ENCODE results near the gene SLC35A3.
"Not testable (repeated sequence)": the region's sequence is repeated elsewhere in the genome, so short reads cannot be mapped to it uniquely, and the experiment has no call there.

The SLC35A3 gene

DNA sequence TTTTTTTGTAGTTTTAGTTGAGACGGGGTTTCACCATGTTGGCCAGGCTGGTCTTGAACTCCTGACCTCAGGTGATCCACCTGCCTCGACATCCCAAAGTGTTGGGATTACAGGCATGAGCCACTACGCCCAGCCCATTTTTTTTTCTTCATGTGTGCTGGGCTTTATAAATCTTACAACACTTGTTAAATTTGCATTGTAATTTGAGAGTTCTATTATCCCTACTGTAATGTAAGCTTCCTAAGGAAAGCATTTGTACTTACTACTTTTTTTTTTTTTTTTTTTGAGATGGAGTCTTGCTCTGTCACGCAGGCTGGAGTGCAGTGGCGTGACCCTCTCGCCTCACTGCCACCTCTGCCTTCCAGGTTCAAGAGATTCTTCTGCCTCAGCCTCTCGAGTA is 2.3 kb downstream of the SLC35A3 start:
- DNase-seq (ENCODE audit: low read depth), result not testable (repeated sequence)

DNA sequence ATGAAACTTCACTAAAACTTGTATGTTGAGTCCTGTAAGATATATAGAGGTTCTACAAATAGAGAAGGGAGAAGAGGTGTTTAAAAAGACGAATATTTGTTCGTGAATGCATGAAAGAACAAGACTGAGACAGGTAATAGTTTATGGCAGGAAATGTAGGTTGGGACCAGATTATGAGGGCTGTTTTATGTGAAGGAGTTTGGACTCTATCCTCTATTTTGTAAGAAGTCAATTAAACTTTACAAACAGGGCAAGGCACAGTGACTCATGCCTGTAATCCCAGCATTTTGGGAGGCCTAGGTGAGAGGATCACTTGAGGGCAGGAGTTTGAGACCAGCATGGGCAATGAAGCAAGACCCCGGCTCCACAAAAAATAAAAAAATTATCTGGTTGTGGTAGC is 5.7 kb downstream of the SLC35A3 start:
- no peak for DNase-seq (ENCODE audit: low read depth)

GRCh38 chr1:99977326-99977725 is 7.5 kb downstream of the SLC35A3 start:
- not testable (repeated sequence) for DNase-seq (ENCODE audit: low read depth)

- DNase-seq (ENCODE audit: low read depth), result no peak
These were observed 8.4 kb downstream of the SLC35A3 start for GRCh38 chr1:99978218-99978617.

GRCh38 chr1:99979091-99979490 is 9.3 kb downstream of the SLC35A3 start:
- DNase-seq (ENCODE audit: low read depth), result no peak

DNA sequence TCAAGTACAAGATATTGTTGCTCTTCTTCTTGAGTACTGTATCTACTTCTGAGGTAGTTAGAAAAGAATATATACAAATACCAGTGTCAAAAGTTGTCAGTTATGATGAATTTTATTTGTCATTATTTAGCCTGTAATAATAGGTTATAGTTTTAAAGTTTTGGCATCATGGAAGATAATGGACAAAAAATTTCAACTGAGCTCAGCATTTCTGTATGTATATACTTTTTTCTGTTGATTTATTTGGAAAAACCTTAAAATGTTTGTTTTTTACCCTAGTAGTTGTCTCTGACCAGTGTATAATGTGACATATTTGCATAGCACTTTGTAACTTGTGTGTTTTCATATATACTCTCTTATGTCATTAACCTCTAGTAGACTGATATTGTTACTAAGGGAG is 11.1 kb downstream of the SLC35A3 start:
- no peak for DNase-seq (ENCODE audit: low read depth)

GRCh38 chr1:99986656-99987225 is 16.9 kb downstream of the SLC35A3 start:
- no peak for DNase-seq (ENCODE audit: low read depth)

GRCh38 chr1:99988210-99988765 is 18.5 kb downstream of the SLC35A3 start:
- no peak for DNase-seq (ENCODE audit: low read depth)

- DNase-seq (ENCODE audit: low read depth), result no peak
These were observed 22.4 kb downstream of the SLC35A3 start for GRCh38 chr1:99992044-99992722.

DNA sequence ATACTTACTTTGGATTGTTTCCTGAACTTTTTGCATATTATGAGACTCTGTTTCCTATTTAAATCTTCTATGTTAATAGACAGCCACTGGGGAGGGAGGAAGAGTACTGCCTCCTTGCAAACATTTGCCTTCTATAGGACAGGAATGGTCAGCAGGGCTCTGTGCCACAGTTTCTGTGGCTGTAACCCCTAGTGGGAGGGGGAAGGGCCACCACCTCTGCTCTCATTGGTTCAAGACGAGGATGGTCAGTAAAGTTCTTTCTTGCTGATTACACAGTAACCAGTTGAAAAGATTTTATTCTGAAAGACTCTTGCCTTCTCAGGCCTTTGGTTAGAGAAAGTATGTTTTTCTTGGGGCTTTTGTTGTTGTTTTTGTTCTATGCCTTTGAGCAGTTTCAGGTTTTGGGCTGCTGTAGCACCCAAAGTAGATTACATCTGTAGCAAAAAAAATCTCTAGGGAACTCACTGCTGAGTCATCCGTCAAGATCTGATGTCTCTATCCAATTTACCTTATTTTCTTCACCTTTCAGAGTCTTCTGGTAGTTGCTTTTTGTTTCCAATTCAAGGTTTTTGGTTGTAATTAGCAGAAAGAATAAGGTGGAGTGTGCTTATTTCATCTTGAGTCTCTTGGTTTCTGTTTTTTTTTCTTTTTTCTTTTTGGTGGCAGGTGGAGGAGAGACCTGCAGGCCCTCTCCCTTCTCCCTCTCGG is 23.1 kb downstream of the SLC35A3 start:
- DNase-seq (ENCODE audit: low read depth), result no peak

- no peak for DNase-seq (ENCODE audit: low read depth)
These were observed 23.7 kb downstream of the SLC35A3 start for GRCh38 chr1:99993468-99993845.

DNA sequence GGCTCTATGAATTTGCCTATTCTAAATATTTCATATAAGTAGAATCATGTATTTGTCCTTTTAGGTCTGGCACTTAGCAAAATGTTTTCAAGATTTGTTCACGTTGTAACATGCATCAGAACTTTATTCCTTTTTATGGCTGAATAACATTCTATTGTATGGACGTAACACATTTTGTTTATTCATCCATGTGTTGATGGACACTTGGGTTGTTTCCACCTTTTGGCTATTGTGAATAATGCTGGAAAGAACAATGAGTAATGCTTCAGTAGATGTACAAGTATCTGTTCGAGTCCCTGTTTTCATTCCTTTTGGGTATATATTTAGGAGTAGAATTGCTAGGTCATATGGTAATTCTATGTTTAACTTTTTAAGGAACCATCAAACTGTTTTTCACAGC is 24.7 kb downstream of the SLC35A3 start:
- no peak for DNase-seq (ENCODE audit: low read depth)

DNA sequence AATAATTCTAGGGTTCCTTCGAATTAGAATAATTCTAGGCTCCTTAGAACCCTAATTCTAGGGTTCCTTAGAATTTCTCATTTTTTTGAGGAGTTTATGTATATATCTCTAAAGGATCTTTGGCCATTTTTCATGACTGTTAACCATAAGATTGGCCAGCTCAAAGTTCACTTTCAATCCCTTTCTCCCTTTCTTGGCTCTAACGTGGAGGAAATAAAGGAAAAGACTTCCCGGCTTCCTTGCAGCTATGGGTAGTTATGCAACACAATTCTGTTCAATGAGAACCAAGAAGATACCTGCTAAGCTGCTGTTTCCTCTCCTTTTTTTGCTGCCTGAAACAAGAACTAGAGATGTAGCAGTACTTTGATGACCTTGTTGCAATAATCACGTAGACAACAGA is 27.2 kb downstream of the SLC35A3 start:
- DNase-seq (ENCODE audit: low read depth), result no peak

DNA sequence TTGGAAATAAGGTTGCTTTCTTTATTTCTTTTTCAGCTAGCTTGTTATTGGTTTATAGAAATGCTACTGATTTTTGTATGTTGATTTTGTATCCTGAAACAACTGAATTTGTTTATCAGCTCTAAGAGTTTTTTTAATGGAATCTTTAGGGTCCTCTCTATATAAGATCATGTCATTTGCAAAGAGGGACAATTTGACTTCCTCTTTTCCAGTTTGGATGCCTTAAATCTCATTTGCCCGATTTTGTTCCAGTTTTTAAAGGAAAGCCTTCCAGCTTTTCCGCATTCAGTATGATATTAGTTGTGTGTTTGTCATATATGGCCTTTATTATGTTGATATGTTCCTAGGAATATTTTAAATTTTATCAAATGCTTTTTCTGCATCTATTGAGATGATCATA is 31.7 kb downstream of the SLC35A3 start:
- no peak for DNase-seq (ENCODE audit: low read depth)

- DNase-seq (ENCODE audit: low read depth), result no peak
These were observed 35.6 kb downstream of the SLC35A3 start for GRCh38 chr1:100005424-100005823.

- no peak for DNase-seq (ENCODE audit: low read depth)
These were observed 36.9 kb downstream of the SLC35A3 start for GRCh38 chr1:100006688-100007087.

DNA sequence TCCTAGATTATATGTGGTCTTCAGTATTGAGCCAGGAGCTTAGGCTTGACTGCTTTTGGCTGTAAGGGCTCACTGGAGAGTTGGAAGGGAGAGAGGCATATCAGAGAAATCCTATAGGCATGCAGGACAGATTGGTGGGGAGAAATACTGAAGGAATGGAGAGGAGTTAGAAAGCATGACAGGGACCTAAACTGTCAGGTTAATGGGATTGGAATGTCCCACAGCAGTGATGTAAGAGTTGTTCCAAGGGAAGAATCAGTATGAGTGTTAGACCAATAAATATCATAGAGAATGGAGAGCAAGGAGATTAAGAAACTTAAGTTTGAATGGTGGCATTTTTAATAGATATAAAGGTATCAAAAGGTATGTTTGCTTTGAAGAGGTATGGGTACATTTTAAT is 39.7 kb downstream of the SLC35A3 start:
- DNase-seq (ENCODE audit: low read depth), result peak; percentile 25

DNA sequence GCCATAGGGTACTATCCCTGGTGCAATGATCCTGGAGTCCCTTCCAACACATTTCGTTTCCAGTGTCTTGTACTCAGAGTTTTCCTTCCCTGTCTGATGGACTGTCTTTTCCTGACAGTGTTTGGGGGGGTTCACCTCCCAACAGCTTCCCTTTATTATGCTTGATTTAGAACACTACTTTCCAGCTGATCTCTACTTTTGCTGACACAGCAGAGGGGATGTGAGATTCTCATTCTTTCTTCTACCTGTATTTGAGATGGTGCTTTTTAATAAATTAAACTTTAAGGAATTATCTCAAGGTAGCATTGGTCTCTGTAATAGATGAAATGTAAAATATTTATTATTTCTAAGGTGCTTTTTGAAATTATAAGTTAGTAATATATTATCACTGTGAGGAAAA is 41.0 kb downstream of the SLC35A3 start:
- DNase-seq (ENCODE audit: low read depth), result no peak

GRCh38 chr1:100019220-100019619 is 49.4 kb downstream of the SLC35A3 start:
- DNase-seq (ENCODE audit: low read depth), result no peak

DNA sequence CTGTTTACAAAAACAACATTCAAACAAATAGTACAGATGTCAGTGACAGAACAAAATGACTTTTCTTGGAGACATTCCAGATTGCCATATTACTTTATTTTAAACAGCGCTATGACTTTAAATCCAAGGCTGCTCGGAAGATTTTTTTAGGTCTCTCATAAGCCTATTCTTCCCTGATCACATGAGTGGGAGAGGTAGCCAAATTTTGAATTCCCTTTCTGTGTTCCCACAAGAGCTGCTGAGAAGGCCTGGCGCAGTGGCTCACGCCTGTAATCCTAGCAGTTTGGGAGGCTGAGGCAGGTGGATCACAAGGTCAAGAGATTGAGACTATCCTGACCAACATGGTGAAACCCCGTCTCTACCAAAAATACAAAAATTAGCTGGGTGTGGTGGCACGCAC is 53.7 kb downstream of the SLC35A3 start:
- DNase-seq (ENCODE audit: low read depth), result no peak

- no peak for DNase-seq (ENCODE audit: low read depth)
These were observed 57.4 kb downstream of the SLC35A3 start for GRCh38 chr1:100027212-100027611.

- no peak for DNase-seq (ENCODE audit: low read depth)
These were observed 59.0 kb downstream of the SLC35A3 start for GRCh38 chr1:100028765-100029164.

GRCh38 chr1:100034470-100034869 is 64.7 kb downstream of the SLC35A3 start:
- peak; percentile 38 for DNase-seq (ENCODE audit: low read depth)
